Hepatocyte (in vitro differentiated cells): ENCODE results near the gene FKBP1B.
A peak's percentile ranks its signal among the peaks of the same experiment; 100 is the strongest.

ENCODE experiments used
- CTCF ChIP-seq: fragments of 200-600 bp; sonication (generic); IDR thresholded peaks from 2 replicates; pipeline ENCODE4 v1.5.1; 2016; ENCODE audit warnings: antibody characterized with exemption, mild to moderate bottlenecking; ENCODE audit not compliant: poor library complexity
- EZH2 ChIP-seq: fragments of 200-600 bp; sonication (generic); IDR thresholded peaks from 2 replicates; pipeline ENCODE4 v1.6.1; 2016; ENCODE audit warnings: antibody characterized with exemption, mild to moderate bottlenecking, borderline replicate concordance

GRCh38 chr2:24021122-24021998, 28.2 kb upstream of the FKBP1B start:
- peak; percentile 12 for TF ChIP-seq CTCF
- no peak for TF ChIP-seq EZH2
